ENCODE results near the gene ANKRD12.

Gene ANKRD12

DNA sequence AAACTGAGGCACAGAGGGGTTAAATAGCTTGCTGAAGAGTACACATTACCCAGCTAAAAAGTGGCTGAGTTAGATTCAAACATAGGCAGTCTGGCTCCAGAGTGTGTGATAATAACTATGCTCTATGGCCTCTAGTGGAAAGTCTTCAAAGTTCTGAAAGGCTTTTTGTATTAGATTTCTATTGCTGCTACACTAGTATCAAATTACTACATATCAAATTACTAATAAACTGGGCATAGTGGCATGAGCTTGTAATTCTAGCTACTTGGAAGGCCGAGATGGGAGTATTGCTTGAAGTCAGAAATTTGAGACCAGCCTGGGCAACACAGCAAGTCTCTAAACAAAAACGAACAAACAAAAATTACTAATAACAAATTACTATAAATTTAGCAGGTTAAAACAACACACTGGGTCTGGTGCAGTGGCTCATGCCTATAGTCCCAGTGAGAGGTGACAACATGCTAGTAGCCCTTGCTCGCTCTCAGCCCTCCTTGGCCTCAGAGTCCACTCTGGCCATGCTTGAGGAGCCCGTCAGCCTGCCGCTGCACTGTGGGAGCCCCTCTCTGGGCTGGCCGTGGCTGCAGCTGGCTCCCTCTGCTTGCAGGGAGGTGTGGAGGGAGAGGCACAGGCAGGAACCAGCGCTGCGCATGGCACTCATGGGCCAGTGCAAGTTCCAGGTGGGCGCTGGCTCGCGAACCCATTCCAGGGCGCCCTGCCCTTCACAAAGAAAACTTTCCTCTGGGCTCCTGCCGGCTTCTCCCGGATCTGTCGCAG is 159.8 kb downstream of the ANKRD12 start:
- no peak for DNase-seq

DNA sequence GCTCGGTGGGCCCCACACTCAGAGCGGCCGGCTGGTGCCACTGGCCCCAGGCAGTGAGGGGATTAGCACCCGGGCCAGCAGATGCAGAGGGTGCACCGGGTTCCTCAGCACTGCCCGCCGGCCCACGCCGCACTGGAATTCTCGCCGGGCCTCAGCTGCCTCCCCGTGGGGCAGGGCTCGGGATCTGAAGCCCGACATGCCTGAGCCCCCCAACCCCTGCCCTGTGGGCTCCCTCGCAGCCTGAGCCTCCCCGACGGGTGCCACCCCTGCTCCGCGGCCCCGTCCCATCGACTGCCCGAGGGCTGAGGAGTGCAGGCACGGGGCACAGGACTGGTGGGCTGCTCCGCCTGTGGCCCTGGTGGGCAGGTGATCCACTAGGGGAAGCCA is 160.4 kb downstream of the ANKRD12 start:
- DNase-seq = no peak

- DNase-seq = no peak
Observed at GRCh38 chr18:9304388-9305070, 167.9 kb downstream of the ANKRD12 start.

DNA sequence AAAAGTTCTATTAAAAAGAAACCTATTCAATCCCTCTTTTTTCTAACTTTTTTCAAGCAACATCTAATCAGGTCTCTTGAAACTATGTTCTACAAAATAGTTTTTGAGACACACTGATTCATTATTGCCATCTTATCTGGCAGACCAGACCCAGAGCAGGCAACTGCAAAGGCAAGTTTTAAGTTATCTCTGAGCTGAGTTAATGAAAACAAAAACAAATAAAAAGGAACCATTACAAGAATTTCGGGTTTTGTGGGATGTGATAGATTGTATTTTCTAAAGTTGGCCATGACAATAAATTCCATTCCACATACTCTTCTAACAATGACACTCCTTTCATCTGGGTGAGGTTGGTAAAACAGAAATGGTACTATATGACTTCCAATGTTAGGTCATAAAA is 182.8 kb downstream of the ANKRD12 start:
- DNase-seq = no peak

DNA sequence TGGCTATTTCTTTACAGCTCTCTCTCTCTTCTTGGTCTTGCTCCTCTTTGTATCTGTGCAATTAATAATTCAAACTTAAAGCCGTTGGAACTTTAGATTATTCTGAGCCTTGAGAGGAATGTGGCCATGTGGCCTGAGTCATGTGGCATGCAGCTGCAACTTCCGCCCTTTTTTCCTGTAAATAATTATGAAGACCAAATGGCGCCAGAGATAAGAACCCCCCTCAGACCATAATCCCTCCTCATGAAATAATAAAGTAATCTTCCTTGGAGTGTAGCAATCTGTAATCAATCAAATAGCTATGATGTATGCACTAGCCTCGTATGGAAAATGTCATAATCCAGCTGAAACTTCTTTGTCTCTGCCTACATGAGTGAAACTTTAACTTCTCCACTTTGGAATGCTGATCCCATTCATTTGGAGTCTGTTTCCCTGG is 184.5 kb downstream of the ANKRD12 start:
- no peak for DNase-seq

DNA sequence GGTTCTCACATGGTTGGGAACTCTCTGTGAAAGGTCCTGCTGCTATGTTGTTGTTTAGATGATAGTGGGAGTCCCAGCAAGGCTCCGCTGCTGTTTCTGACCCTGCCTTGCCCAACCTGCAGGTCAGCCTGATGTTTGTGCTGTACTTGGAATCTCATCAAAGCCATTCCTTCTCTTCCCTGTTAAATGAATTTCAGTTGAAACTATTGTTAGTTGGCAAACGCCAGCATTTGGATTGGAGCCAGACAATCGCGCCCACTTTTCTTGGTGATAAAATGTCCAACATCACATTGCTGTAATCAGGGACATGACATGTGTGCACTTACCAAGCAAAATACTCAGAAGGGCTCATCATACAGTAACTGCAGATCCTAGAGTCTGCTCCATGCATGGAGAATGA is 185.2 kb downstream of the ANKRD12 start:
- no peak for DNase-seq

GRCh38 chr18:9322744-9323143 is 186.2 kb downstream of the ANKRD12 start:
- DNase-seq = no peak

DNA sequence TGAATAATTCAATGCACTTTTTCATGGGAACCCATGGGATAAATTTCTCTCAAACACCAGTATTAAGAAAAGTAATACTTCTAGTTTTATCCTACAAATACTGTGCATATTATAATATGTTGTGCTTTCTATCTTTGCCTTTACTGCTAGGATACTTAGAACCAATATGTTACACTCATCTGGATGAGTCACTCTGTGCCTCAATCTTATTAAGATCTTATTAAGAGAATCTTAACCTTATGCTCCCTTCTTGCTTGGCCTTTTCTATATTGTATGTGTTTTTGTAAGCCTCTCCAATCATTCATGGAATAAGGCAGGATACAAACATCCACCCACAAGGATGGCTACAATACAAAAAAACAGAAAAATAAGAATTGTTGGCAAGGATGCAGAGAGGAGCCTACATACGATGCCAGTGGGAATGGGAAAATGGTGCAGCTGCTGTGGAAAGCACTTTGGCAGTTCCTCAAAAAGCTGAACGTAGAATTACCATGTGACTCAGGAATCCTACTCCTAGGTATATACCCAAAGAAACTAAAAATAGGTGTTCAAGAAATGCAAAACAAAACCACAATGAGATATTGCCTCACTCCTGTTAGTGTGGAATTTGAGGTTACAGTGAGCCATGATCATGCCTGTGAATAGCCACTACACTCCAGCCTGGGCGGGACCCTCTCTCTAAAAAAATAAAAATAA is 187.3 kb downstream of the ANKRD12 start:
- DNase-seq = no peak

DNA sequence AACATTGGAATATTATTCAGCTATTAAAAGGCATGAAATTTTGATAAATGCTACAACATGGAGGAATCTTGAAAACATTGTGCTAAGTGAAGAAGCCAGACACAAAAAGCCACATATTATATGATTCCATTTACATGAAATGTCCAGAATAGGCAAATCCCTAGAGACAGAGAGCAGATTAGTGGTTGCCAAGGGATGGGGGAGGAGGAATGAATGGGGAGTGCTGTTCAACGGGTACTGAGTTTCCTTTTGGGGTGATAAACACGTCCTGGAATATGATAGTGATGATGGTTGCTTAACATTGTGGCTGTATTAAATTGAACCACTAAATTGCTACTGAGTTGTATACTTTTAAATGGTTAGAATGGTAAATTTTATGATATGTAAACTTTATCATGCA is 189.1 kb downstream of the ANKRD12 start:
- DNase-seq = no peak

GRCh38 chr18:9328776-9329175 is 192.2 kb downstream of the ANKRD12 start:
- DNase-seq = no peak

- DNase-seq = no peak
Observed at GRCh38 chr18:9329471-9329870, 192.9 kb downstream of the ANKRD12 start.

GRCh38 chr18:9330419-9330818 is 193.8 kb downstream of the ANKRD12 start:
- DNase-seq = no peak

GRCh38 chr18:9333441-9334328 is 197.1 kb downstream of the ANKRD12 start:
- DNase-seq = no peak

- DNase-seq = no peak
Observed at GRCh38 chr18:9334329-9334972, 197.9 kb downstream of the ANKRD12 start, which contains the start of gene TWSG1. TSS of gene TWSG1 (plus strand) at chr18:9334773. CDS start at chr18:9337230, 2,457 bp downstream.

- no peak for DNase-seq
Observed at GRCh38 chr18:9334973-9335696, 198.6 kb downstream of the ANKRD12 start.
